ENCODE data around the gene HACD4.

DNA sequence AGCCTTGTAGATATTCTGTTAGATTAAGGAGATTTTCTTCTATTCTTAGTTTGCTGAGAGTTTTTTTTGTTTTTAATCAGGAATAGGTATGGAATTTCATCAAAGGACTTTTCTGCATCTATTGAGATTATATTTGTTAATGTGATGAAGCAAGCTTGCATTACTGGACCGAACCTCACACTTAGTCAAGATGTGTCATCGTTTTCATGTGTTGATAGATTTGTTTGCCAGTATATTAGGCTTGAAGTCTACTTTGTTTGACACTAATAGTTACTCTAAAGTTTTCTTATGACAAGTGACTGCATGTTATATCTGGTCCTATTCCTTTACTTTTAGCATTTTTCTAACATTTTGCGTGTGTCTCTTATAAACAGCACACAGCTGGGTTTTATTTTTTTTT lies 12.4 kb upstream of the HACD4 start:
- no peak for TF ChIP-seq EP300 (IDR thresholded peaks at IDR 0.05)
- TF ChIP-seq, protein P1, sequence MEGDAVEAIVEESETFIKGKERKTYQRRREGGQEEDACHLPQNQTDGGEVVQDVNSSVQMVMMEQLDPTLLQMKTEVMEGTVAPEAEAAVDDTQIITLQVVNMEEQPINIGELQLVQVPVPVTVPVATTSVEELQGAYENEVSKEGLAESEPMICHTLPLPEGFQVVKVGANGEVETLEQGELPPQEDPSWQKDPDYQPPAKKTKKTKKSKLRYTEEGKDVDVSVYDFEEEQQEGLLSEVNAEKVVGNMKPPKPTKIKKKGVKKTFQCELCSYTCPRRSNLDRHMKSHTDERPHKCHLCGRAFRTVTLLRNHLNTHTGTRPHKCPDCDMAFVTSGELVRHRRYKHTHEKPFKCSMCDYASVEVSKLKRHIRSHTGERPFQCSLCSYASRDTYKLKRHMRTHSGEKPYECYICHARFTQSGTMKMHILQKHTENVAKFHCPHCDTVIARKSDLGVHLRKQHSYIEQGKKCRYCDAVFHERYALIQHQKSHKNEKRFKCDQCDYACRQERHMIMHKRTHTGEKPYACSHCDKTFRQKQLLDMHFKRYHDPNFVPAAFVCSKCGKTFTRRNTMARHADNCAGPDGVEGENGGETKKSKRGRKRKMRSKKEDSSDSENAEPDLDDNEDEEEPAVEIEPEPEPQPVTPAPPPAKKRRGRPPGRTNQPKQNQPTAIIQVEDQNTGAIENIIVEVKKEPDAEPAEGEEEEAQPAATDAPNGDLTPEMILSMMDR (IDR thresholded peaks at IDR 0.05), result no peak

Measured in stomach (tissue), 4 donors.